Neural progenitor cell (in vitro differentiated cells): Measurements from ENCODE around the gene CCDC184. TPM values are rescaled to one million over a fixed set of nuclear protein-coding genes. Genes with fewer than 3 reads are reported as not detected.

Experiments
- DNase-seq: peaks from one replicate; pipeline ENCODE4 v3.0.0-alpha.2; 2016; ENCODE audit warnings: low spot score
- H2AFZ ChIP-seq: fragments of 200-600 bp; sonication (generic); replicated peaks from 2 replicates; pipeline ENCODE4 v1.6.1; 2016; ENCODE audit warnings: antibody characterized with exemption
- H3F3A ChIP-seq: fragments of 200-600 bp; sonication (generic); 2 replicates; pipeline ENCODE4 v1.6.1; 2016; ENCODE audit warnings: antibody characterized with exemption, low read depth
- H3K27ac ChIP-seq: fragments of 200-600 bp; sonication (generic); 2 replicates; pipeline ENCODE4 v1.5.1; 2016; ENCODE audit warnings: mild to moderate bottlenecking
- H3K27me3 ChIP-seq: fragments of 200-600 bp; sonication (generic); 2 replicates; pipeline ENCODE4 v1.6.1; 2016; ENCODE audit warnings: mild to moderate bottlenecking, moderate library complexity
- H3K36me3 ChIP-seq: fragments of 200-600 bp; sonication (generic); 2 replicates; pipeline ENCODE4 v1.5.1; 2016
- H3K4me1 ChIP-seq: fragments of 200-600 bp; sonication (generic); 2 replicates; pipeline ENCODE4 v1.6.1; 2016; ENCODE audit warnings: mixed run types
- H3K4me2 ChIP-seq: fragments of 200-600 bp; sonication (generic); 2 replicates; pipeline ENCODE4 v1.6.1; 2016
- H3K4me3 ChIP-seq: fragments of 200-600 bp; sonication (generic); 2 replicates; pipeline ENCODE4 v1.5.1; 2016
- H3K79me2 ChIP-seq: fragments of 200-600 bp; sonication (generic); 2 replicates; pipeline ENCODE4 v1.6.1; 2016; ENCODE audit warnings: low read depth
- H3K9ac ChIP-seq: fragments of 200-600 bp; sonication (generic); 2 replicates; pipeline ENCODE4 v1.6.1; 2016
- H3K9me3 ChIP-seq: fragments of 200-600 bp; sonication (generic); 2 replicates; pipeline ENCODE4 v1.5.1; 2016; ENCODE audit warnings: low read depth
- H4K20me1 ChIP-seq: fragments of 200-600 bp; sonication (generic); 2 replicates; pipeline ENCODE4 v1.6.1; 2016; ENCODE audit warnings: low read depth
- H3K27ac Mint-ChIP-seq: 3 replicates; pipeline ENCODE4 v1.8.0; 2021; ENCODE audit warnings: mixed read lengths
- H3K27me3 Mint-ChIP-seq: 2 replicates; pipeline ENCODE4 v1.8.0; 2022; ENCODE audit warnings: low read depth, mild to moderate bottlenecking, inconsistent platforms, moderate library complexity, mixed read lengths; ENCODE audit not compliant: insufficient read depth
- H3K36me3 Mint-ChIP-seq: 3 replicates; pipeline ENCODE4 v1.8.0; 2021; ENCODE audit warnings: mixed read lengths
- H3K4me1 Mint-ChIP-seq: 3 replicates; pipeline ENCODE4 v1.8.0; 2021; ENCODE audit warnings: mixed read lengths
- H3K4me3 Mint-ChIP-seq: 3 replicates; pipeline ENCODE4 v1.8.0; 2021; ENCODE audit warnings: mild to moderate bottlenecking, moderate library complexity, mixed read lengths
- H3K9me3 Mint-ChIP-seq: 3 replicates; pipeline ENCODE4 v1.8.0; 2020; ENCODE audit warnings: mixed read lengths
- CTCF ChIP-seq: fragments of 200-600 bp; sonication (generic); IDR thresholded peaks from 2 replicates; pipeline ENCODE4 v1.5.1; 2017; ENCODE audit warnings: antibody characterized with exemption, mild to moderate bottlenecking
- EZH2 ChIP-seq: fragments of 200-600 bp; sonication (generic); IDR thresholded peaks from 2 replicates; pipeline ENCODE4 v1.6.1; 2017; ENCODE audit warnings: antibody characterized with exemption, mild to moderate bottlenecking, moderate library complexity
- EZH2phosphoT487 ChIP-seq: fragments of 200-600 bp; sonication (generic); IDR thresholded peaks from 2 replicates; pipeline ENCODE4 v1.6.1; 2017; ENCODE audit warnings: antibody characterized with exemption
- total RNA-seq: library from RNA; depleted of rRNA; stranded (reverse); fragments of >200 nt; gene quantifications from 2 replicates; pipeline ENCODE4 v1.2.3, GENCODE V29; 2015; ENCODE audit warnings: low replicate concordance

The CCDC184 gene
- total RNA-seq, 1 donor from 2014 or later, result 0.28 TPM

GRCh38 chr12:48179466-48179865 lies 4.0 kb upstream of the CCDC184 start:
- no peak overlapping the region for H3K4me3 Mint-ChIP-seq
- Histone ChIP-seq H3K27me3 (peaks cover 48% of the 10 kb centered on the region), H3K4me1 (peaks cover 36% of the 10 kb centered on the region)

GRCh38 chr12:48180424-48180823 lies 3.0 kb upstream of the CCDC184 start:
- Mint-ChIP-seq H3K27ac (no peak overlapping the region), H3K9me3 (no peaks in the 10 kb centered on the region)
- DNase-seq, result no peak

More at GRCh38 chr12:48179466-48179865, 4.0 kb upstream of the CCDC184 start:
- Mint-ChIP-seq H3K36me3 (no peaks in the 10 kb centered on the region), H3K4me1 (peaks cover 37% of the 10 kb centered on the region), H3K9me3 (no peaks in the 10 kb centered on the region), H3K27me3 (peaks cover 4% of the 10 kb centered on the region), H3K27ac (no peak overlapping the region)
- H3K27ac ChIP-seq, result no peak overlapping the region
- no peaks in the 10 kb centered on the region for H3K9me3 ChIP-seq
- DNase-seq, result no peak
- H3F3A ChIP-seq, result peaks cover 16% of the 10 kb centered on the region
- no peak overlapping the region for H3K9ac ChIP-seq
- TF ChIP-seq CTCF (no peak), EZH2phosphoT487 (no peak), EZH2 (no peak)
- no peak overlapping the region for H3K4me2 ChIP-seq
- H3K4me3 ChIP-seq, result no peak overlapping the region
- no peaks in the 10 kb centered on the region for H3K36me3 ChIP-seq
- H2AFZ ChIP-seq, result no peak overlapping the region
- H4K20me1 ChIP-seq, result no peaks in the 10 kb centered on the region
- no peaks in the 10 kb centered on the region for H3K79me2 ChIP-seq

GRCh38 chr12:48180857-48181495 lies 2.5 kb upstream of the CCDC184 start:
- H3K27ac Mint-ChIP-seq, result no peak overlapping the region
- no peaks in the 10 kb centered on the region for H3K9me3 ChIP-seq
- no peak overlapping the region for H3K9ac ChIP-seq
- TF ChIP-seq EZH2phosphoT487, result no peak
- TF ChIP-seq CTCF, result no peak
- TF ChIP-seq EZH2, result no peak
- peak overlapping the region; percentile 2 for H3K4me3 Mint-ChIP-seq
- H3K27me3 ChIP-seq, result peaks cover 63% of the 10 kb centered on the region
- no peak overlapping the region for H3K4me2 ChIP-seq
- H2AFZ ChIP-seq, result no peak overlapping the region
- no peaks in the 10 kb centered on the region for H4K20me1 ChIP-seq
- H3K79me2 ChIP-seq, result no peaks in the 10 kb centered on the region
- H3K36me3 ChIP-seq, result no peaks in the 10 kb centered on the region
- no peaks in the 10 kb centered on the region for H3K36me3 Mint-ChIP-seq
- H3K27me3 Mint-ChIP-seq, result peaks cover 9% of the 10 kb centered on the region
- H3K9me3 Mint-ChIP-seq, result no peaks in the 10 kb centered on the region
- H3K27ac ChIP-seq, result no peak overlapping the region
- peaks cover 42% of the 10 kb centered on the region for H3K4me1 Mint-ChIP-seq
- DNase-seq, result no peak
- H3F3A ChIP-seq, result peaks cover 29% of the 10 kb centered on the region
- peaks cover 40% of the 10 kb centered on the region for H3K4me1 ChIP-seq
- H3K4me3 ChIP-seq, result no peak overlapping the region

More at GRCh38 chr12:48180424-48180823, 3.0 kb upstream of the CCDC184 start:
- Histone ChIP-seq H3F3A (peaks cover 26% of the 10 kb centered on the region), H3K9ac (no peak overlapping the region), H3K4me3 (no peak overlapping the region), H3K4me1 (peaks cover 41% of the 10 kb centered on the region), H3K27ac (no peak overlapping the region), H3K36me3 (no peaks in the 10 kb centered on the region), H3K9me3 (no peaks in the 10 kb centered on the region), H3K4me2 (no peak overlapping the region), H4K20me1 (no peaks in the 10 kb centered on the region), H2AFZ (no peak overlapping the region), H3K79me2 (no peaks in the 10 kb centered on the region), H3K27me3 (peaks cover 57% of the 10 kb centered on the region)
- TF ChIP-seq EZH2 (no peak), EZH2phosphoT487 (no peak), CTCF (no peak)
- no peak overlapping the region for H3K4me3 Mint-ChIP-seq
- peaks cover 42% of the 10 kb centered on the region for H3K4me1 Mint-ChIP-seq
- H3K36me3 Mint-ChIP-seq, result no peaks in the 10 kb centered on the region
- H3K27me3 Mint-ChIP-seq, result peaks cover 8% of the 10 kb centered on the region
